Activated T-cell treated with anti-CD3 and anti-CD28 coated beads, Interleukin-2, amount 50 U/mL, for 48 hours (primary cell): ENCODE data around the gene ABHD18.
"Not testable (repeated sequence)": the region's sequence is repeated elsewhere in the genome, so short reads cannot be mapped to it uniquely, and the experiment has no call there.

Experiments used
- DNase-seq, 2 experiments: peaks; one replicate each; pipeline ENCODE4 v3.0.0-alpha.2; 2020

The ABHD18 gene

GRCh38 chr4:127995776-127996175 is 30.6 kb downstream of the ABHD18 start:
- DNase-seq: no peak

GRCh38 chr4:127996521-127996920 is 31.3 kb downstream of the ABHD18 start:
- DNase-seq: not testable (repeated sequence)

GRCh38 chr4:127997534-127998388 is 32.6 kb downstream of the ABHD18 start:
- DNase-seq: peak in 1 of 2 experiments; percentile 26

- no peak for DNase-seq
These were observed 41.4 kb downstream of the ABHD18 start for GRCh38 chr4:128006592-128006991.

GRCh38 chr4:128009428-128009827 is 44.2 kb downstream of the ABHD18 start:
- no peak for DNase-seq

- DNase-seq: no peak
These were observed 60.1 kb downstream of the ABHD18 start for GRCh38 chr4:128025319-128025718.

- DNase-seq: no peak
These were observed 64.7 kb downstream of the ABHD18 start for GRCh38 chr4:128029907-128030306.

GRCh38 chr4:128031756-128032384 is 66.7 kb downstream of the ABHD18 start:
- no peak for DNase-seq

GRCh38 chr4:128039568-128039967 is 74.4 kb downstream of the ABHD18 start:
- DNase-seq: no peak

- not testable (repeated sequence) for DNase-seq
These were observed 81.8 kb downstream of the ABHD18 start for GRCh38 chr4:128047019-128047418.

GRCh38 chr4:128047514-128047913 is 82.3 kb downstream of the ABHD18 start:
- not testable (repeated sequence) for DNase-seq

- peak in 1 of 2 experiments; percentile 31 for DNase-seq
These were observed 86.0 kb downstream of the ABHD18 start for GRCh38 chr4:128051229-128051628.

- DNase-seq: not testable (repeated sequence)
These were observed 89.7 kb downstream of the ABHD18 start for GRCh38 chr4:128054907-128055306.

GRCh38 chr4:128055441-128056206 is 90.4 kb downstream of the ABHD18 start:
- not testable (repeated sequence) for DNase-seq

- no peak for DNase-seq
These were observed 91.2 kb downstream of the ABHD18 start for GRCh38 chr4:128056396-128056795.

- DNase-seq: no peak
These were observed 95.0 kb downstream of the ABHD18 start for GRCh38 chr4:128060121-128060698.

- DNase-seq: peak; percentile 95 to 97
These were observed 95.7 kb downstream of the ABHD18 start, which contains the start of gene LARP1B for GRCh38 chr4:128060699-128061565. Gene LARP1B (plus strand): TSS chr4:128061312. CDS start chr4:128074952, 13,640 bp downstream.

- DNase-seq: peak; percentile 72 to 76
These were observed 96.6 kb downstream of the ABHD18 start for GRCh38 chr4:128061566-128062536.

- DNase-seq: not testable (repeated sequence)
These were observed 101.2 kb downstream of the ABHD18 start for GRCh38 chr4:128066453-128066820.

GRCh38 chr4:128068918-128069317 is 103.7 kb downstream of the ABHD18 start:
- no peak for DNase-seq

- DNase-seq: no peak
These were observed 111.3 kb downstream of the ABHD18 start for GRCh38 chr4:128076464-128076863.
